Measurements from ENCODE around the gene C6orf47. TPM values are rescaled to one million over a fixed set of nuclear protein-coding genes. Genes with fewer than 3 reads are reported as not detected.

C6orf47 gene
- total and polyA plus RNA-seq, 10 of the 15 experiments (the other 5 are each of a cell fraction or from before 2014, with no cell fraction given) = 0.16 to 20.4 (median 17.3) TPM; not detected in 1

DNA sequence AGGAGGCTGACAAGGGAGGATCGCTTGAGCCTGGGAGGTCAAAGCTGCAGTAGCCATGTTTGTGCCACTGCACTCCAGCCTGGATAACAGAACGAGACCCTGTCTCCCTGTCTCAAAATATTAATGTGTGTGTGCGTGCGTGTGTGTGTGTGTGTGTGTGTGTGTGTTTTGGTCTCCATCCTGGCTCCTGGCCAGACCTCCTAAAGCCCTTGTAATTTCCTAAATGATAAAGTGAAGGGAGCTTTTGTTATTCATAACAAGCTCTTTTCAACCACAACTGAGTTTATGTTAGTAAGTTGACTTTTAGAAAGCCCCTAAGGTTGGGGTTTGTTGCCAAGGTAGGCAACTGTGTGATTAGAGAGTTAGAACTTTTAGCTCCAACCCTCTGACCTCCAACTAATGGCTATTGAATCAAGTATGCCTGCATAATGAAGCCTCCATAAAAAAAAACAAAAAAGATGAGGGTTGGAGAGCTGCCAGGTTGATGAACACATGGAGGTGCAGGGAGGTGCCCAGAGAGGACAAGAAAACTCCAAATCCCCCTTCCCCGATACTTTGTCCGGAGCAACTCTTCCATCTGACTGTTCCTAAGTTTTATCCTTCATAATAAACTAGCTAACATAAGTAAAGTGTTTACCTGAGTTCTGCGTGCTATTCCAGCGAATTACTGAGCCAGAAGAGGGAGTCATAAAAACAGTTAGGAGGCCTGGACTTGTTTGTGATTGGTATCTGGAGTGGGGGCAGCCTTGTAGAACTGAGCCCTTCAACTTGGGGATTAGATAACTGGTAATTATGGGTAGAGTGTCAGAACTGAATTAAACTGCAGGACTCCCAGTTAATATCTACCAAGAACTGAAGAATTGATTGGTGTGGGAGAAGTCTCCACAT is 50.8 kb downstream of the C6orf47 start:
- H4K20me1 ChIP-seq (ENCODE audit: control insufficient read depth, insufficient read depth) = no peaks in the 10 kb centered on the region
- no peaks in the 10 kb centered on the region for H3K79me2 ChIP-seq (ENCODE audit: control insufficient read depth, insufficient read depth, low read length)
- SMC1A ChIA-PET (ENCODE audit: uncharacterized antibody, unreplicated experiment) = interaction anchor here (0.6 to 9.6 kb wide), 6 partner anchors 10 to 59 kb away, joined by 3 to 78 read pairs (median 5); partner anchors contain the start of gene C6orf47
- no TSS peak for BruUV-seq (replicated peaks)
- H3K4me1 ChIP-seq (ENCODE audit: control insufficient read depth, insufficient read depth, low read length) = peaks cover 8% of the 10 kb centered on the region
- no peak overlapping the region for H3K4me3 ChIP-seq
- ATAC-seq (no peak), FAIRE-seq (no peak), DNase-seq (ENCODE audit: low read depth, low spot score) (no peak)
- H3K9me3 ChIP-seq (replicated peaks; ENCODE audit: control insufficient read depth, insufficient read depth, low read length) = no peaks in the 10 kb centered on the region
- 57% methylated on average over 8 of the region's 8 CpGs for whole genome bisulfite sequencing (ENCODE audit: insufficient coverage, insufficient replicate concordance, low lambda C conversion rate, missing lambda C conversion rate)
- H3K4me2 ChIP-seq (ENCODE audit: control insufficient read depth, insufficient read depth) = no peak overlapping the region
- in situ Hi-C loops (cut with MboI) = no loop called here
- no peaks in the 10 kb centered on the region for H3K27me3 ChIP-seq (replicated peaks in 1 of 2; ENCODE audit: control insufficient read depth in 2 of 2, insufficient read depth in 2 of 2, low read length in 1 of 2)
- POLR2A ChIA-PET = interaction anchor here (0.6 to 1.4 kb wide), 5 partner anchors 12 to 65 kb away, joined by 3 to 5 read pairs (median 4); partner anchors contain the start of gene BAG6
- H3K9ac ChIP-seq (ENCODE audit: control insufficient read depth, insufficient read depth, low read length) = no peak overlapping the region
- TF ChIP-seq, protein P1, sequence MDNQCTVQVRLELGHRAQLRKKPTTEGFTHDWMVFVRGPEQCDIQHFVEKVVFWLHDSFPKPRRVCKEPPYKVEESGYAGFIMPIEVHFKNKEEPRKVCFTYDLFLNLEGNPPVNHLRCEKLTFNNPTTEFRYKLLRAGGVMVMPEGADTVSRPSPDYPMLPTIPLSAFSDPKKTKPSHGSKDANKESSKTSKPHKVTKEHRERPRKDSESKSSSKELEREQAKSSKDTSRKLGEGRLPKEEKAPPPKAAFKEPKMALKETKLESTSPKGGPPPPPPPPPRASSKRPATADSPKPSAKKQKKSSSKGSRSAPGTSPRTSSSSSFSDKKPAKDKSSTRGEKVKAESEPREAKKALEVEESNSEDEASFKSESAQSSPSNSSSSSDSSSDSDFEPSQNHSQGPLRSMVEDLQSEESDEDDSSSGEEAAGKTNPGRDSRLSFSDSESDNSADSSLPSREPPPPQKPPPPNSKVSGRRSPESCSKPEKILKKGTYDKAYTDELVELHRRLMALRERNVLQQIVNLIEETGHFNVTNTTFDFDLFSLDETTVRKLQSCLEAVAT (IDR thresholded peaks at IDR 0.05) = no peak
- TF ChIP-seq, protein P2, sequence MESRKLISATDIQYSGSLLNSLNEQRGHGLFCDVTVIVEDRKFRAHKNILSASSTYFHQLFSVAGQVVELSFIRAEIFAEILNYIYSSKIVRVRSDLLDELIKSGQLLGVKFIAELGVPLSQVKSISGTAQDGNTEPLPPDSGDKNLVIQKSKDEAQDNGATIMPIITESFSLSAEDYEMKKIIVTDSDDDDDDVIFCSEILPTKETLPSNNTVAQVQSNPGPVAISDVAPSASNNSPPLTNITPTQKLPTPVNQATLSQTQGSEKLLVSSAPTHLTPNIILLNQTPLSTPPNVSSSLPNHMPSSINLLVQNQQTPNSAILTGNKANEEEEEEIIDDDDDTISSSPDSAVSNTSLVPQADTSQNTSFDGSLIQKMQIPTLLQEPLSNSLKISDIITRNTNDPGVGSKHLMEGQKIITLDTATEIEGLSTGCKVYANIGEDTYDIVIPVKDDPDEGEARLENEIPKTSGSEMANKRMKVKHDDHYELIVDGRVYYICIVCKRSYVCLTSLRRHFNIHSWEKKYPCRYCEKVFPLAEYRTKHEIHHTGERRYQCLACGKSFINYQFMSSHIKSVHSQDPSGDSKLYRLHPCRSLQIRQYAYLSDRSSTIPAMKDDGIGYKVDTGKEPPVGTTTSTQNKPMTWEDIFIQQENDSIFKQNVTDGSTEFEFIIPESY (IDR thresholded peaks at IDR 0.05) = no peak
- TF ChIP-seq MYB (IDR thresholded peaks at IDR 0.05; ENCODE audit: borderline replicate concordance, low read depth, low read length) (no peak), MEF2B (IDR thresholded peaks at IDR 0.05; ENCODE audit: partially characterized antibody, poor library complexity, severe bottlenecking) (no peak)
- TF ChIP-seq, protein P3, sequence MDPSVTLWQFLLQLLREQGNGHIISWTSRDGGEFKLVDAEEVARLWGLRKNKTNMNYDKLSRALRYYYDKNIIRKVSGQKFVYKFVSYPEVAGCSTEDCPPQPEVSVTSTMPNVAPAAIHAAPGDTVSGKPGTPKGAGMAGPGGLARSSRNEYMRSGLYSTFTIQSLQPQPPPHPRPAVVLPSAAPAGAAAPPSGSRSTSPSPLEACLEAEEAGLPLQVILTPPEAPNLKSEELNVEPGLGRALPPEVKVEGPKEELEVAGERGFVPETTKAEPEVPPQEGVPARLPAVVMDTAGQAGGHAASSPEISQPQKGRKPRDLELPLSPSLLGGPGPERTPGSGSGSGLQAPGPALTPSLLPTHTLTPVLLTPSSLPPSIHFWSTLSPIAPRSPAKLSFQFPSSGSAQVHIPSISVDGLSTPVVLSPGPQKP (IDR thresholded peaks at IDR 0.05; ENCODE audit: low read depth, low read length) = no peak
- no peak overlapping the region for H3K27ac ChIP-seq (ENCODE audit: control insufficient read depth, insufficient read depth)
- intact Hi-C loops (cut with micrococcal nuclease; ENCODE audit: unreplicated experiment) = no loop called here
- CTCF ChIA-PET = interaction anchor here (0.6 to 10.5 kb wide), 6 partner anchors 11 to 300 kb away, joined by 3 to 95 read pairs (median 4); no protein-coding TSS in a partner anchor
- RAD21 ChIA-PET (ENCODE audit: unreplicated experiment) = interaction anchor here (1.3 kb wide), 2 partner anchors 11 to 58 kb away, joined by 3 to 4 read pairs; no protein-coding TSS in a partner anchor
- no peak overlapping the region for H2AFZ ChIP-seq (ENCODE audit: control insufficient read depth, low read depth, low read length)
- no peaks in the 10 kb centered on the region for H3K36me3 ChIP-seq (ENCODE audit: control insufficient read depth in 2 of 2, insufficient read depth in 2 of 2, low read length in 1 of 2)

Small RNA genes lying within 50 kb of the gene (microRNA-seq; reads per million reads assigned to microRNA genes)
- not detected for gene MIR4646
- 0.56 reads per million for gene MIR6832

Small RNA genes lying within 50 kb of the gene (small RNA-seq; reads per million reads assigned to genes)
- gene MIR4646 (not detected), gene MIR6832 (not detected), gene RF00019 (not detected), gene SNORA38 (4.4 reads per million, percentile 86 among the genes with 10 or more reads in this experiment), gene UQCRHP1 (not detected)

Other genes starting within 250 kb of the C6orf47 start
Only the 7 nearest of the 37 such genes appear.
- gene PRRC2A, start 40.1 kb downstream of the C6orf47 start, total RNA-seq (2014; rRNA removed) = 47.4 and 61.4 TPM in 2 replicates
- 37.9 and 44.0 TPM in 2 replicates for gene PRRC2A, start 40.1 kb downstream of the C6orf47 start, total RNA-seq (2014; rRNA removed; fragmentation: Illumina TruSeq; extraction: Trizol)
- 231 and 244 TPM in 2 replicates for gene PRRC2A, start 40.1 kb downstream of the C6orf47 start, total RNA-seq (2021)
- 19.5 and 30.9 TPM in 2 replicates for gene PRRC2A, start 40.1 kb downstream of the C6orf47 start, polyA plus RNA-seq (2011; rRNA removed)
- 58.9 and 95.9 TPM in 2 replicates for gene PRRC2A, start 40.1 kb downstream of the C6orf47 start, polyA plus RNA-seq (2014; fragmentation: Illumina TruSeq; extraction: Trizol)
- gene PRRC2A, start 40.1 kb downstream of the C6orf47 start, polyA plus RNA-seq (2014; fragmentation: Nextera tagmentation; extraction: Ambion mirVana) = 1 to 10 TPM in 1 of 2 experiments, under 1 TPM in 1; 0.40 to 2.3 TPM
- gene PRRC2A, start 40.1 kb downstream of the C6orf47 start, polyA plus RNA-seq (2014; rRNA removed) = 111 and 138 TPM in 2 replicates
- gene PRRC2A, start 40.1 kb downstream of the C6orf47 start, polyA plus RNA-seq (2016; fragmentation: Nextera tagmentation; extraction: Ambion mirVana) = 10 to 100 TPM; 61.1 to 65.4 TPM
- 91.4 and 120 TPM in 2 replicates for gene BAG6, start 8.1 kb downstream of the C6orf47 start, total RNA-seq (2014; rRNA removed)
- gene BAG6, start 8.1 kb downstream of the C6orf47 start, total RNA-seq (2014; rRNA removed; fragmentation: Illumina TruSeq; extraction: Trizol) = 43.3 and 50.0 TPM in 2 replicates
- gene BAG6, start 8.1 kb downstream of the C6orf47 start, total RNA-seq (2021) = 249 and 253 TPM in 2 replicates
- 34.2 and 51.1 TPM in 2 replicates for gene BAG6, start 8.1 kb downstream of the C6orf47 start, polyA plus RNA-seq (2011; rRNA removed)
- gene BAG6, start 8.1 kb downstream of the C6orf47 start, polyA plus RNA-seq (2014; fragmentation: Illumina TruSeq; extraction: Trizol) = 81.3 and 119 TPM in 2 replicates
- 10 to 100 TPM; 27.8 to 39.1 TPM for gene BAG6, start 8.1 kb downstream of the C6orf47 start, polyA plus RNA-seq (2014; fragmentation: Nextera tagmentation; extraction: Ambion mirVana)
- gene BAG6, start 8.1 kb downstream of the C6orf47 start, polyA plus RNA-seq (2014; rRNA removed) = 115 and 134 TPM in 2 replicates
- 100 to 1,000 TPM in 1 of 2 experiments, 10 to 100 TPM in 1; 98.4 to 112 TPM for gene BAG6, start 8.1 kb downstream of the C6orf47 start, polyA plus RNA-seq (2016; fragmentation: Nextera tagmentation; extraction: Ambion mirVana)
- gene APOM, start 4.9 kb downstream of the C6orf47 start, total RNA-seq (2014; rRNA removed) = 4.4 and 6.1 TPM in 2 replicates
- gene APOM, start 4.9 kb downstream of the C6orf47 start, total RNA-seq (2014; rRNA removed; fragmentation: Illumina TruSeq; extraction: Trizol) = 4.0 and 4.6 TPM in 2 replicates
- 3.8 and 4.1 TPM in 2 replicates for gene APOM, start 4.9 kb downstream of the C6orf47 start, total RNA-seq (2021)
- gene APOM, start 4.9 kb downstream of the C6orf47 start, polyA plus RNA-seq (2011; rRNA removed) = 4.8 and 7.9 TPM in 2 replicates
- gene APOM, start 4.9 kb downstream of the C6orf47 start, polyA plus RNA-seq (2014; fragmentation: Illumina TruSeq; extraction: Trizol) = 5.2 and 8.2 TPM in 2 replicates
- 10 to 100 TPM; 11.8 to 14.1 TPM for gene APOM, start 4.9 kb downstream of the C6orf47 start, polyA plus RNA-seq (2014; fragmentation: Nextera tagmentation; extraction: Ambion mirVana)
- gene APOM, start 4.9 kb downstream of the C6orf47 start, polyA plus RNA-seq (2014; rRNA removed) = 6.5 and 7.5 TPM in 2 replicates
- 1 to 10 TPM; 5.6 to 6.6 TPM for gene APOM, start 4.9 kb downstream of the C6orf47 start, polyA plus RNA-seq (2016; fragmentation: Nextera tagmentation; extraction: Ambion mirVana)
- 11.3 and 11.7 TPM in 2 replicates for gene GPANK1, start 4.2 kb upstream of the C6orf47 start, total RNA-seq (2014; rRNA removed)
- 16.2 and 17.1 TPM in 2 replicates for gene GPANK1, start 4.2 kb upstream of the C6orf47 start, total RNA-seq (2014; rRNA removed; fragmentation: Illumina TruSeq; extraction: Trizol)
- gene GPANK1, start 4.2 kb upstream of the C6orf47 start, total RNA-seq (2021) = 17.1 and 17.9 TPM in 2 replicates
- 14.7 and 14.8 TPM in 2 replicates for gene GPANK1, start 4.2 kb upstream of the C6orf47 start, polyA plus RNA-seq (2011; rRNA removed)
- 23.9 and 30.5 TPM in 2 replicates for gene GPANK1, start 4.2 kb upstream of the C6orf47 start, polyA plus RNA-seq (2014; fragmentation: Illumina TruSeq; extraction: Trizol)
- 10 to 100 TPM; 11.9 to 13.0 TPM for gene GPANK1, start 4.2 kb upstream of the C6orf47 start, polyA plus RNA-seq (2014; fragmentation: Nextera tagmentation; extraction: Ambion mirVana)
- 19.5 and 20.1 TPM in 2 replicates for gene GPANK1, start 4.2 kb upstream of the C6orf47 start, polyA plus RNA-seq (2014; rRNA removed)
- 10 to 100 TPM; 36.0 to 36.3 TPM for gene GPANK1, start 4.2 kb upstream of the C6orf47 start, polyA plus RNA-seq (2016; fragmentation: Nextera tagmentation; extraction: Ambion mirVana)
- 271 and 286 TPM in 2 replicates for gene CSNK2B, start 5.3 kb upstream of the C6orf47 start, total RNA-seq (2014; rRNA removed)
- gene CSNK2B, start 5.3 kb upstream of the C6orf47 start, total RNA-seq (2014; rRNA removed; fragmentation: Illumina TruSeq; extraction: Trizol) = 189 and 205 TPM in 2 replicates
- gene CSNK2B, start 5.3 kb upstream of the C6orf47 start, total RNA-seq (2021) = 203 and 229 TPM in 2 replicates
- 27.1 and 56.3 TPM in 2 replicates for gene CSNK2B, start 5.3 kb upstream of the C6orf47 start, polyA plus RNA-seq (2011; rRNA removed)
- gene CSNK2B, start 5.3 kb upstream of the C6orf47 start, polyA plus RNA-seq (2014; fragmentation: Illumina TruSeq; extraction: Trizol) = 371 and 380 TPM in 2 replicates
- gene CSNK2B, start 5.3 kb upstream of the C6orf47 start, polyA plus RNA-seq (2014; fragmentation: Nextera tagmentation; extraction: Ambion mirVana) = 100 to 1,000 TPM; 286 to 361 TPM
- gene CSNK2B, start 5.3 kb upstream of the C6orf47 start, polyA plus RNA-seq (2014; rRNA removed) = 118 and 150 TPM in 2 replicates
- 100 to 1,000 TPM; 380 to 405 TPM for gene CSNK2B, start 5.3 kb upstream of the C6orf47 start, polyA plus RNA-seq (2016; fragmentation: Nextera tagmentation; extraction: Ambion mirVana)
- gene LY6G5B, start 9.2 kb upstream of the C6orf47 start, total RNA-seq (2014; rRNA removed) = 3.8 and 5.1 TPM in 2 replicates
- gene LY6G5B, start 9.2 kb upstream of the C6orf47 start, total RNA-seq (2014; rRNA removed; fragmentation: Illumina TruSeq; extraction: Trizol) = 3.9 and 4.4 TPM in 2 replicates
- 11.1 and 16.5 TPM in 2 replicates for gene LY6G5B, start 9.2 kb upstream of the C6orf47 start, total RNA-seq (2021)
- gene LY6G5B, start 9.2 kb upstream of the C6orf47 start, polyA plus RNA-seq (2011; rRNA removed) = 5.1 and 6.2 TPM in 2 replicates
- 12.8 and 14.3 TPM in 2 replicates for gene LY6G5B, start 9.2 kb upstream of the C6orf47 start, polyA plus RNA-seq (2014; fragmentation: Illumina TruSeq; extraction: Trizol)
- gene LY6G5B, start 9.2 kb upstream of the C6orf47 start, polyA plus RNA-seq (2014; fragmentation: Nextera tagmentation; extraction: Ambion mirVana) = 1 to 10 TPM; 3.2 to 6.5 TPM
- gene LY6G5B, start 9.2 kb upstream of the C6orf47 start, polyA plus RNA-seq (2014; rRNA removed) = 8.5 and 11.2 TPM in 2 replicates
- 10 to 100 TPM in 1 of 2 experiments, 1 to 10 TPM in 1; 9.7 to 10.5 TPM for gene LY6G5B, start 9.2 kb upstream of the C6orf47 start, polyA plus RNA-seq (2016; fragmentation: Nextera tagmentation; extraction: Ambion mirVana)
- 0.71 and 1.5 TPM in 2 replicates for gene LY6G5C, start 20.3 kb upstream of the C6orf47 start, total RNA-seq (2014; rRNA removed)
- gene LY6G5C, start 20.3 kb upstream of the C6orf47 start, total RNA-seq (2014; rRNA removed; fragmentation: Illumina TruSeq; extraction: Trizol) = 0.76 and 0.92 TPM in 2 replicates
- gene LY6G5C, start 20.3 kb upstream of the C6orf47 start, total RNA-seq (2021) = 1.7 and 1.8 TPM in 2 replicates
- 1.3 and 2.6 TPM in 2 replicates for gene LY6G5C, start 20.3 kb upstream of the C6orf47 start, polyA plus RNA-seq (2011; rRNA removed)
- gene LY6G5C, start 20.3 kb upstream of the C6orf47 start, polyA plus RNA-seq (2014; fragmentation: Illumina TruSeq; extraction: Trizol) = 1.7 and 2.5 TPM in 2 replicates
- 1 to 10 TPM in 1 of 2 experiments, under 1 TPM in 1; 0.87 to 1.2 TPM for gene LY6G5C, start 20.3 kb upstream of the C6orf47 start, polyA plus RNA-seq (2014; fragmentation: Nextera tagmentation; extraction: Ambion mirVana)
- 0.98 and 1.8 TPM in 2 replicates for gene LY6G5C, start 20.3 kb upstream of the C6orf47 start, polyA plus RNA-seq (2014; rRNA removed)
- 1 to 10 TPM; 4.0 to 6.1 TPM for gene LY6G5C, start 20.3 kb upstream of the C6orf47 start, polyA plus RNA-seq (2016; fragmentation: Nextera tagmentation; extraction: Ambion mirVana)